ENCODE results near the gene CHD6. TPM values are rescaled to one million over a fixed set of nuclear protein-coding genes. Genes with fewer than 3 reads are reported as not detected.

Gene CHD6
- total and polyA plus RNA-seq, 2 experiments from 2014 or later = 41.0 to 158 TPM

GRCh38 chr20:41532935-41533334, 85.2 kb downstream of the CHD6 start:
- H3K4me3 ChIP-seq = no peak overlapping the region
- no peak overlapping the region for H3K4me3 Mint-ChIP-seq
- H3K27ac Mint-ChIP-seq = no peak overlapping the region

More at GRCh38 chr20:41532935-41533334, 85.2 kb downstream of the CHD6 start:
- no peaks in the 10 kb centered on the region for H3F3A ChIP-seq (replicated peaks; ENCODE audit: low read depth)
- no peak for DNase-seq (ENCODE audit: low spot score)
- H3K27me3 ChIP-seq (ENCODE audit: insufficient read depth) = no peaks in the 10 kb centered on the region
- H4K20me1 ChIP-seq (replicated peaks; ENCODE audit: insufficient read depth) = peaks cover 18% of the 10 kb centered on the region; the same call in 1 of the 2 replicates
- Mint-ChIP-seq H3K9me3 (peaks cover 6% of the 10 kb centered on the region), H3K4me1 (peaks cover 4% of the 10 kb centered on the region; the same call in 2 of the 3 replicates), H3K36me3 (ENCODE audit: low read depth) (peaks cover 18% of the 10 kb centered on the region), H3K27me3 (ENCODE audit: insufficient read depth, low read depth, poor library complexity) (peaks cover 2% of the 10 kb centered on the region)
- H3K79me2 ChIP-seq (replicated peaks; ENCODE audit: insufficient read depth) = peaks cover 76% of the 10 kb centered on the region
- no peak for ATAC-seq
- H2AFZ ChIP-seq = no peak overlapping the region
- TF ChIP-seq NANOG (IDR thresholded peaks at IDR 0.05; ENCODE audit: borderline replicate concordance) = no peak
- no peak for TF ChIP-seq EZH2phosphoT487 (IDR thresholded peaks at IDR 0.05; ENCODE audit: unreplicated experiment)
- no peak for TF ChIP-seq JUNB (IDR thresholded peaks at IDR 0.05; ENCODE audit: unreplicated experiment)
- TF ChIP-seq STAT1 (IDR thresholded peaks at IDR 0.05; ENCODE audit: unreplicated experiment) = no peak
- no peak for TF ChIP-seq ZNF331 (CRISPR knock-in tag; IDR thresholded peaks at IDR 0.05; ENCODE audit: low read depth)
- TF ChIP-seq, protein P1, sequence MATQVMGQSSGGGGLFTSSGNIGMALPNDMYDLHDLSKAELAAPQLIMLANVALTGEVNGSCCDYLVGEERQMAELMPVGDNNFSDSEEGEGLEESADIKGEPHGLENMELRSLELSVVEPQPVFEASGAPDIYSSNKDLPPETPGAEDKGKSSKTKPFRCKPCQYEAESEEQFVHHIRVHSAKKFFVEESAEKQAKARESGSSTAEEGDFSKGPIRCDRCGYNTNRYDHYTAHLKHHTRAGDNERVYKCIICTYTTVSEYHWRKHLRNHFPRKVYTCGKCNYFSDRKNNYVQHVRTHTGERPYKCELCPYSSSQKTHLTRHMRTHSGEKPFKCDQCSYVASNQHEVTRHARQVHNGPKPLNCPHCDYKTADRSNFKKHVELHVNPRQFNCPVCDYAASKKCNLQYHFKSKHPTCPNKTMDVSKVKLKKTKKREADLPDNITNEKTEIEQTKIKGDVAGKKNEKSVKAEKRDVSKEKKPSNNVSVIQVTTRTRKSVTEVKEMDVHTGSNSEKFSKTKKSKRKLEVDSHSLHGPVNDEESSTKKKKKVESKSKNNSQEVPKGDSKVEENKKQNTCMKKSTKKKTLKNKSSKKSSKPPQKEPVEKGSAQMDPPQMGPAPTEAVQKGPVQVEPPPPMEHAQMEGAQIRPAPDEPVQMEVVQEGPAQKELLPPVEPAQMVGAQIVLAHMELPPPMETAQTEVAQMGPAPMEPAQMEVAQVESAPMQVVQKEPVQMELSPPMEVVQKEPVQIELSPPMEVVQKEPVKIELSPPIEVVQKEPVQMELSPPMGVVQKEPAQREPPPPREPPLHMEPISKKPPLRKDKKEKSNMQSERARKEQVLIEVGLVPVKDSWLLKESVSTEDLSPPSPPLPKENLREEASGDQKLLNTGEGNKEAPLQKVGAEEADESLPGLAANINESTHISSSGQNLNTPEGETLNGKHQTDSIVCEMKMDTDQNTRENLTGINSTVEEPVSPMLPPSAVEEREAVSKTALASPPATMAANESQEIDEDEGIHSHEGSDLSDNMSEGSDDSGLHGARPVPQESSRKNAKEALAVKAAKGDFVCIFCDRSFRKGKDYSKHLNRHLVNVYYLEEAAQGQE (IDR thresholded peaks at IDR 0.05; ENCODE audit: unreplicated experiment) = no peak
- TF ChIP-seq ZNF114 (CRISPR knock-in tag; IDR thresholded peaks at IDR 0.05) = no peak
- no peak for TF ChIP-seq ETS1 (IDR thresholded peaks at IDR 0.05)
- no peak for TF ChIP-seq ZNF462 (CRISPR knock-in tag; IDR thresholded peaks at IDR 0.05)
- no peak for TF ChIP-seq EZH2 (IDR thresholded peaks at IDR 0.05; ENCODE audit: low read depth, unreplicated experiment)
- TF ChIP-seq POLR2AphosphoS5 (IDR thresholded peaks at IDR 0.05; ENCODE audit: low read depth) = no peak
- no peak overlapping the region for H3K4me2 ChIP-seq
- no peaks in the 10 kb centered on the region for H3K9me2 ChIP-seq (ENCODE audit: insufficient read depth)
- H3K4me1 ChIP-seq (ENCODE audit: insufficient read depth) = no peaks in the 10 kb centered on the region
- no peaks in the 10 kb centered on the region; the same call in 1 of the 2 replicates for H3K36me3 ChIP-seq (ENCODE audit: insufficient read depth)
- H3K27ac ChIP-seq (ENCODE audit: low read depth) = no peak overlapping the region
